Inferior parietal cortex (tissue), 1 donor: ENCODE results near the gene INPP5A.
"Not testable (repeated sequence)": the region's sequence is repeated elsewhere in the genome, so short reads cannot be mapped to it uniquely, and the experiment has no call there.

Experiments used
- DNase-seq: peaks from one replicate; pipeline ENCODE4 v3.0.0-alpha.2; 2016; ENCODE audit errors: extremely low spot score

The INPP5A gene

GRCh38 chr10:132548106-132548823 is 10.7 kb downstream of the INPP5A start:
- DNase-seq = no peak

GRCh38 chr10:132548869-132549268 is 11.3 kb downstream of the INPP5A start:
- DNase-seq = no peak

GRCh38 chr10:132549371-132549770 is 11.8 kb downstream of the INPP5A start:
- no peak for DNase-seq

GRCh38 chr10:132550366-132551092 is 12.9 kb downstream of the INPP5A start:
- DNase-seq = no peak

DNA sequence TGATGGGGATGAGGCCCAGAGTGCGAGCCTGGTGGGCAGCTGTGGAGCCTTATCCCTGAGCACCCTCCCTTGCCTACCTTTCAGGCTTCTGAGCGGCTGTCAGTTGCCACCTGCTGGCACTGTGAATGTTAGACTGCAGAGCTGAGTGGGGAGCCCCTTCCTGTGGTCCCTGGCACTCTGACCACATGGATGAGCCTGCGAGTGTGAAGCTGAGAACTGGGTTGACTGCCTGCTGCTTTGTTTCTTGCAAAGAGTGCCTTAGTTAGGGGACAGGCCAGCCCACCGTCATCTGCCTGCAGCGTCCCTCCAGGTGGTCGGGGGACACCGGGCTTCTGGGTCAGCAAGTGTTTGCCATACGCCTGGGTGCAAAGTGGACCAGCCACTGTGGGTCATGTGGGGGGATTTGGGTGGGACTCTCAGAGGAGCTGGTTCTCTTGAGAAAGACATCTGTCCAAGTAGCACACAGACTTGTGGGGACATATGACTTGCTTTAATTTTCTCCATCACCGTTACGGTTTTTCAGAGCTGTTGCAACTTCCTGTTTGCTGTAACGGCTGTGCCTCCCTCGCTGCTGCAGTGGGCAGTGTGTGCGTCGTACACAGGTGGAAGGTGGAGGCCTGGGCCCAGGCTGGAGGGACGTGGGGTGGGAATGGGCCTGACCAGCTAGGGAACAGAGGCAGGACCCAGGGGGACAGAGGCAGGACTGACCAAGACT is 13.7 kb downstream of the INPP5A start:
- no peak for DNase-seq

DNA sequence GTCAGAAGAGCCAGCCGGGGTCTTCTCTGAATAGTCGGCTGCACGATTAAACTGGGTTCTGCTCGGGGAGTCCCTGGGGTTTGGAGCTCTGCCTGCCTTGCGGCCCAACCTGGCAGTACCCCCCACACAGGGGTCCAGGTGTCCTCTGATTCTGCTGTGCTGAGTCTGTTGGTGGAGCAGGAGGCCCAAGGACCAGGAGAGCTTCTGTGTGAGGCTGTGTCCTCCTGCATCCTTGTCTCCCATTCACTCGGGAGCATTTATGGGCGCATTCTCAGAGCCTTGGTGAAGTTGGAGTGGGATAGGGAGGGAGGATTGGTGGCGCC is 14.2 kb downstream of the INPP5A start:
- DNase-seq = no peak

DNA sequence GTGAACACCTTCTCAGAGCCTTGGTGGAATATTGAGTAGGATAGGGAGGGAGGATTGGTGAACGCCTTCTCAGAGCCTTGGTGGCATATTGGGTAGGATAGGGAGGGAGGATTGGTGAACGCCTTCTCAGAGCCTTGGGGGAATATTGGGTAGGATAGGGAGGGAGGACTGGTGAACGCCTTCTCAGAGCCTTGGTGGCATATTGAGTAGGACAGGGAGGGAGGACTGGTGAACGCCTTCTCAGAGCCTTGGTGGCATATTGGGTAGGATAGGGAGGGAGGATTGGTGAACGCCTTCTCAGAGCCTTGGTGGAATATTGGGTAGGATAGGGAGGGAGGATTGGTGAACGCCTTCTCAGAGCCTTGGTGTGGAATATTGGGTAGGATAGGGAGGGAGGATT is 15.0 kb downstream of the INPP5A start:
- not testable (repeated sequence) for DNase-seq

DNA sequence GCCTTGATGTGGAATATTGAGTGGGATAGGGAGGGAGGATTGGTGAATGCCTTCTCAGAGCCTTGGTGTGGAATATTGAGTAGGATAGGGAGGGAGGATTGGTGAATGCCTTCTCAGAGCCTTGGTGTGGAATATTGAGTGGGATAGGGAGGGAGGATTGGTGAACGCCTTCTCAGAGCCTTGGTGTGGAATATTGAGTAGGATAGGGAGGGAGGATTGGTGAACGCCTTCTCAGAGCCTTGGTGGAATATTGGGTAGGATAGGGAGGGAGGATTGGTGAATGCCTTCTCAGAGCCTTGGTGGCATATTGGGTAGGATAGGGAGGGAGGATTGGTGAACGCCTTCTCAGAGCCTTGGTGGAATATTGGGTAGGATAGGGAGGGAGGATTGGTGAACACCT is 16.0 kb downstream of the INPP5A start:
- not testable (repeated sequence) for DNase-seq

DNA sequence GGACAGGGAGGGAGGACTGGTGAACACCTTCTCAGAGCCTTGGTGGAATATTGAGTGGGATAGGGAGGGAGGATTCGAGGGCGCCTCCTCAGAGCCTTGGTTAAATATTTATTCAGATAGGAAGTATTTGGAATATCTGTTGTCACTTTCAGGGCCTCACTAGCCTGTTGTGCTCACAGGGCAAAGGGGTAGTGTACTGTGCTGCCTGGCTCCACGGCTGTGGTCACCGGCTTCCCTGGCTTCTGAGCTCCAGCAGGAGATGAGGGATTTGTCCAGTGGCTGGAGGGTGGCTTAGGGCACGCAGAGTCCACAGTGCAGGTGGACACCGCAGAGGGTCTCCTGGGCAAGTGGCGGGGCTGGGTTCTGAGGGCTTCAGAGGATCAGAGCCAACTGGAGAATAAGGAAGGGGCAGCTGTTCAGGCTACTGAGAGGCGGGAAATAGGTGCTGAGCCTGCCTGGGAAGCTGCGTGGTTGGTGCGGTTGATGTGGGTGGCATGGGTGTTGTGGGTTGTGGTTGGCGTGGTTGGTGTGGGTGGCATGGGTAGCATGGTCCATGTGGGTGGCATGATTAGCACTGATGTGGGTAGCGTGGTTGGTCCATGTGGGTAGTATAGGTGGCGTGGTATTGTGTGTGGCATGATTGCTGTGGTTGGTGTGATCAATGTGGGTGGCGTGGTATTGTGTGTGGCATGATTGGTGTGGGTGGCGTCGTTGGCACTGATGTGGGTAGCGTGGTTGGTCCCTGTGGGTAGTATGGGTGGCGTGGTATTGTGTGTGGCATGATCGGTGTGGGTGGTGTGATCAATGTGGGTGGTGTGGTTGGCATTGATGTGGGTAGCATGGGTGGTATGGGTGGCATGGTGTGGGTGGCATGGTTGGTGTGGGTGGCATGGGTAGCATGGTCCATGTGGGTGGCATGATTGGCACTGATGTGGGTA is 16.7 kb downstream of the INPP5A start:
- no peak for DNase-seq

DNA sequence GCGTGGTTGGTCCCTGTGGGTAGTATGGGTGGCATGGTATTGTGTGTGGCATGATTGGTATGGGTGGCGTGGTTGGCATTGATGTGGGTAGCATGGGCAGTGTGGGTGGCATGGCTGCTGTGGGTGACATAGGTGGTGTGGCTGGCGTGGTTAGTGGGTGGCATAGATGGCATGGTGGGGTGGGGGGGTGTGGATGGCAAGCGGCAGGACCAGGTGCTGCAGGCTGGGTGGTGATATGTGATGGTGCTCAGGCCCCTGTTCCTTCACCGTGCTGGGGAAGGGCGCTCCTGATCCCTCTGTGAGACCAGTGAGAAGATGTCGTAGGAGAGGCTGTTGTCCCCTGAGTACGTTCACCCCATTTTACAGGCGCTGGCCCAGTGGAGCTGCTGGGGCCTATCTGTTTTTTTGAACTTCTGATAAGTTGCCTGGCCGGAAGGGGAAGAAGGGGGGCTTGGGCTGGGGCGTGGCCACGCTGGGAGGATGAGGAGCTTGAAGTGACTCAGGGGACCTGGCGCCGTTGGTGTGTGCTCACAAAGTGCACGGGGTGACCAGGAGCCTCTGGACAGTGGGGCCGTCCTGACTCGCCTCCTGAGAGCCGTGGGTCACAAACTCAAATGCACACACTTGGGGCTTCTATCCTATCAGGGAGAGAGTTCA is 17.5 kb downstream of the INPP5A start:
- DNase-seq = no peak

- DNase-seq = no peak
Observed at GRCh38 chr10:132555648-132556575, 18.3 kb downstream of the INPP5A start.

DNA sequence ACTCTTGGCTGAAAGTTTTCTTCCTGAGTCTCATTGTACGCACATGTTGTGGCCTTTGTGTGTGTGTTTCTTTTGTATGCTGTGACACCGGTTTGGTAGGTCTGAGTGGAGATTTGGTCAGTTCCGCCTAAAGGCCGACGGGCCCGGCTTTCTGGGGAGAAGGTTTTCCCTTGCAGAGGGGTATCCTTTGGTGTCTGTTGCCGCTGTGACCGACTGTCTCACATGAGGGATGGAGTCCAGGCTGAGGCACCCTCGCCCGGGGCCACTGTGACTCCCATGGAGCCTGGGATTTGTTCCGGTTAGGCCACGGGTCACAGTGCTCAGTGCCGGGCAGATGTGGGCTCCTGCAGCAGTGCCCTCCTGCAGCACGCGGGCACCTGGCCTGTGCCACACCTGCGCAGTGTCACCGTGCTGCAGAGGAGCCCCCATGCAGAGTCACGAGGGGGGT is 19.4 kb downstream of the INPP5A start:
- no peak for DNase-seq

DNA sequence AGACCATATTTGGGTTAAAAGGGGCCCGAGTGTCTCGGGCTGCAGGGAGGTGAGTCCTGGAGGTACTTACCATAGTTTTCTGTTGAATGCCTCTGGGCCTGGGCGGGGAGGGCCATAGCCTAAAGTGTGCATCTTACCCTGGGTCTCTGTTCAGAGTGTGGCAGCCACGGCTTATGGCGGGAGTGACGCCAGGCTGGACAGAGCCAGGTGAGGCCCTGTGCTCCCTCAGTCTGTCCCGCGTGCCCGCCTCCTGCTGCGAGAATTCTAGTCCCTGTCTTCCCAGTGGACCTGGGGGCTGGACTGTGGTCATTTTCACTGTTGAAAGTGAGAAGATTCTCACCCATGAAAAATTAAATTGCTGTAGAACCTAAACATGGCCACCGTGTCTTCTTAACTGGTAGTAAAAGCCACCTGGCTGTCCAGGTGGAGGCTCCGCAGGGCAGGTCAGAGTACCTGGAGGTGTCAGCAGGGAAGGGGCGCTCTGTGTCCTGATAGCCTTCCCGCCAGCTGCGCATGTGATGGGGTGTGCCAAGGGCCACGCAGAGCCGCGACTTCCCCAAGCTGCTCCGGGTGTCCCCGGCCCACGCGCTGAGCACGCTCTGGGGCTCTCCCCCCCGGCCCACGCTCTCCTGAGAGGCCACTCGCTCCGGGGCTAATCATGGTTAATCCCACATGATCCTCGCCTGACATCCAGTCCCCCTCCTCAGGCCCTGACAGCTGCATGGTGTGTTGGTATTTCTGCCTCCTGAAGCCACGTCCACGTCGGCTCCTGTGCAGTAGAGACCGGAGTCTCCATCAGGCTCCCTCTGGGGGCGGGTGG is 20.3 kb downstream of the INPP5A start:
- no peak for DNase-seq

DNA sequence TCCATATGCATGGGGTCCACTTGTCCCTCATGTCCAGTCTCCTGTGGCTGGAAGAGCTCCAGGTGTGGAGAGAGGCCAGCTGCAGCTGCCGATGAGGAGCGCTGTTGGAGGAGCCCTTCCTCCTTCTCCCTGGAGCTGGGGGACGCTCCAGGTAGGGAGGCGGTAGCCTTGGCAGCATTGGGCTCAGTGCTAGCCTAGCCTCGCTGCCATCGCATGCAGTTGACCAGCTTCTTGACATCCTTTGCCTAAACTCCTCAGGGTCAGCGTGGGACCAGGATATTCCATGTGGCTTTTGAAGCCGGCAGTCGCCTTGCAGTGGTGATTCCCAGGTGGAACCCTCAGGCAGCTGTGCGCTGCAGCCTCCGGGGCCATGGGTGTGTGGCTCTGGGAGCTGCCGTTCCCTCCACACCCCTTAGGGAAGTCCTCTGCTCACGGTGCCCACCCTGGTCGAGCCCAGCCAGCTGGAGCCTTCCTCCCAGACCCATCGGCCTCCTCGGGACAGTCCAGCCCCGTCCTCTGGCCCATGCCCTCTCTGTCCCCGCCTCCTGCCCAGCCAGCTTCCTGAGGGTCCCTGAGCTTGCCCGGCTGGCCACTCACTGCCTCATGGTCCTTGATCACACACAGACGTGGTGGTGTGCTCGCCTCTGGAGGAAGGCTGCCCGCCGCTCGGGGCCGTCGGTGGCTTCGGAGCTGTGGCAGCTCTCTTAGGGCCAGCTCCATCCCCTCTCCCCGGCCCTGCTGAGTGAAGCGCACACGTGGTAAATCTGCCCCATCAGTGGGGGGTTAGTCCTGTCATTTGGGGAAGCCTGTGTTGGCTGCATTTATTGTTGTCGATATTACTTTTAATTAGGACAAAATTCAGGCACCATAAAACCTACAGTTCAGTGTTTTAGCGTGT is 21.2 kb downstream of the INPP5A start:
- DNase-seq = no peak

DNA sequence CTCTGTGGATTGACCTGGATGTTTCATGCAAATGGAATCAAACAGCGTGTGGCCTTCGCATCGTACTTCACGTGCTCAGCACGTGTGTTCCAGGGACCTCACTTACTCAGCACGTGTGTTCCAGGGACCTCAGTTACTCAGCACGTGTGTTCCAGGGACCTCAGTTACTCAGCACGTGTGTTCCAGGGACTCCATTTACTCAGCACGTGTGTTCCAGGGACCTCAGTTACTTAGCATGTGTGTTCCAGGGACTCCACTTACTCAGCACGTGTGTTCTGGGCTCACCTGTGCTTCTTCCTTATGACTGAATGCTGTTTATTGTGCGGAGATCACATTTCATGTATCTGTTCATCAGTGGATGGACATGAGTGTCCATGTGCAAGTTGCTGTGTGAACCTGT is 22.0 kb downstream of the INPP5A start:
- DNase-seq = no peak

DNA sequence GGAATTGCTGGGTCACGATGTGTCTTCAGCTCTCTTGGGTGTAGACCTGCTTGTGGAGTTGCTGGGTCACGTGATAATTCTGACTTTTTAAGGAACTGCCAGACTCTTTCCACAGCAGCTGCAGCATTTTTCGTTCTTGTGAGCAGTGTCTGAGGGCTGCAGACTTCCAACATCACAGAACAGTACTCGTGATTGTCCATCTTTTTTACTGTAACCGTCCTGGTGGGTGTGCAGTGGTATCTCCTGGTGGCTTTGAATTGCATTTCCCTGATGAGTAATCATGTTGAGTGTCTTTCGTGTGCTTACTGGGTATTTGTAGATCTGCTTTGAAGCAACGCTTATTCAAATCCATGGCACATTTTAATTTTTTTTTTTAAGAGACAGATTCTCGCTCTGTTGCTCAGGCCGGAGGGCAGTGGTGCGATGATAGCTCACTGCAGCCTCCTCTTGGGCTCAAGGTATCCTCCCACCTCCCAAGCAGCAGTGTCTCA is 22.7 kb downstream of the INPP5A start:
- no peak for DNase-seq

DNA sequence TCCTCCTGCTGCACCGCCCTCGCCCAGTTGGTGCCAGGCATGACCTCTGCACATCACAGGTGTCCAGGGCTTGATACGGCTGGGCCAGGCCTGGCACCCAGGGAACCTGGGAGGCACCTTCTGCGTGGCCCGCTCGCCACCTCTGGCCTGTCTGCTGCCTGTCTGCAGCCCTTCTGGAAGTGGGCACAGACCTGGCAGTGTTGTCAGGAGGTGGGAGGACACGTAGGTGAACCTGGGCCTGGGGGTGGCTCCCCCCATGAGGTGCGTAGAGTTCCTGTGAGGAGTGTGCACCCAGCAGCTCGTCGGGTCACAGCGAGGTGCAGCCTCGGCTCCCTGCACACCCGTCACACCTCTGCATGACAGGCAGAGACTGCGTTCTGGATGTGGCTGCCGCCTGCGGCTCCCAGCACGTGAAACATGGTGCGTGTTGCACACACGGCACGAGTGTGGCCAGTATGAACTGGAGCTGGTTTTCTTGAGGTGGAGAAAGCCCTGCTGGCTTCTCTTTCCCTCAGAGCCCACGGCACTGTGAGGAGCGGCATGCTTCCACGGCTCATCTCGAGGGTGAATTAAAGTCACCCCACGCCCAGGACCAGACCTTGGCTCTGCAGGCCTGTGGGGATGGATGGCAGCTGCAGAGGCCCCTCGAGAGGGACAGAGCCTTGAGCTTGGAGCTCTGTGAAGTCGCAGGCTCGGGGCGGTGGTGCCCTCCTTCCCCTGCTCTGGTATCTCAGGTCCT is 24.8 kb downstream of the INPP5A start:
- no peak for DNase-seq
